H9 (cell line): ENCODE measurements around the gene FKRP. TPM values are rescaled to one million over a fixed set of nuclear protein-coding genes. Genes with fewer than 3 reads are reported as not detected.

Experiments
- DNase-seq: peaks from one replicate; pipeline ENCODE4 v3.0.0-alpha.2; 2017
- H2AFZ ChIP-seq: one replicate; pipeline ENCODE4 v1.6.1; 2013; ENCODE audit warnings: mild to moderate bottlenecking, low read length, control low read depth, moderate library complexity
- H2AK5ac ChIP-seq: 2 replicates; pipeline ENCODE4 v1.6.1; 2013; ENCODE audit warnings: low read length, control low read depth, mixed read lengths; ENCODE audit not compliant: insufficient read length
- H2BK120ac ChIP-seq: one replicate; pipeline ENCODE4 v1.6.1; 2013; ENCODE audit warnings: low read depth, mild to moderate bottlenecking, low read length, control low read depth, inconsistent platforms; ENCODE audit not compliant: poor library complexity, severe bottlenecking
- H2BK12ac ChIP-seq: 2 replicates; pipeline ENCODE4 v1.6.1; 2013; ENCODE audit warnings: low read length, control low read depth, mixed read lengths, low read depth; ENCODE audit not compliant: insufficient read length
- H2BK15ac ChIP-seq: 2 replicates; pipeline ENCODE4 v1.6.1; 2013; ENCODE audit warnings: low read depth, low read length, control low read depth
- H2BK20ac ChIP-seq: one replicate; pipeline ENCODE4 v1.6.1; 2013; ENCODE audit warnings: low read depth, mild to moderate bottlenecking, low read length, control low read depth, inconsistent platforms; ENCODE audit not compliant: poor library complexity, severe bottlenecking
- H2BK5ac ChIP-seq: 2 replicates; pipeline ENCODE4 v1.6.1; 2013; ENCODE audit warnings: low read length, control low read depth, mixed read lengths; ENCODE audit not compliant: insufficient read length
- H3K14ac ChIP-seq: 2 replicates; pipeline ENCODE4 v1.6.1; 2013; ENCODE audit warnings: low read length, control low read depth; ENCODE audit not compliant: insufficient read depth
- H3K18ac ChIP-seq: 2 replicates; pipeline ENCODE4 v1.6.1; 2013; ENCODE audit warnings: low read depth, mild to moderate bottlenecking, mixed read lengths, low read length, control low read depth; ENCODE audit not compliant: insufficient read length
- H3K23ac ChIP-seq: 2 replicates; pipeline ENCODE4 v1.6.1; 2013; ENCODE audit warnings: low read length, control low read depth, mixed read lengths, low read depth; ENCODE audit not compliant: insufficient read length
- H3K23me2 ChIP-seq: 2 replicates; pipeline ENCODE4 v1.6.1; 2013; ENCODE audit warnings: low read depth, mild to moderate bottlenecking, mixed read lengths, low read length, control low read depth; ENCODE audit not compliant: insufficient read length, poor library complexity, severe bottlenecking
- H3K27ac ChIP-seq: 2 replicates; pipeline ENCODE4 v1.5.1; 2013; ENCODE audit warnings: low read length, control low read depth, mixed read lengths, low read depth; ENCODE audit not compliant: insufficient read length
- H3K27me3 ChIP-seq: 2 replicates; pipeline ENCODE4 v1.6.1; 2013; ENCODE audit warnings: low read length, control low read depth, inconsistent platforms; ENCODE audit not compliant: insufficient read depth
- H3K4ac ChIP-seq: 2 replicates; pipeline ENCODE4 v1.6.1; 2013; ENCODE audit warnings: low read depth, mild to moderate bottlenecking, control low read depth, inconsistent platforms, low read length, moderate library complexity
- H3K4me1 ChIP-seq: 2 replicates; pipeline ENCODE4 v1.6.1; 2013; ENCODE audit warnings: low read length, control low read depth, inconsistent platforms; ENCODE audit not compliant: insufficient read depth
- H3K4me2 ChIP-seq: 2 replicates; pipeline ENCODE4 v1.6.1; 2013; ENCODE audit warnings: low read length, control low read depth, mixed read lengths; ENCODE audit not compliant: insufficient read length, insufficient read depth
- H3K56ac ChIP-seq: 2 replicates; pipeline ENCODE4 v1.6.1; 2013; ENCODE audit warnings: low read depth, mild to moderate bottlenecking, mixed read lengths, low read length, control low read depth; ENCODE audit not compliant: insufficient read length
- H3K79me1 ChIP-seq: 2 replicates; pipeline ENCODE4 v1.6.1; 2013; ENCODE audit warnings: low read depth, mild to moderate bottlenecking, moderate library complexity, low read length, control low read depth, inconsistent platforms; ENCODE audit not compliant: insufficient read depth, poor library complexity, severe bottlenecking
- H3K79me2 ChIP-seq: 2 replicates; pipeline ENCODE4 v1.6.1; 2013; ENCODE audit warnings: low read length, control low read depth, inconsistent platforms; ENCODE audit not compliant: insufficient read depth
- H3K9ac ChIP-seq: 2 replicates; pipeline ENCODE4 v1.6.1; 2013; ENCODE audit warnings: low read length, control low read depth, mixed read lengths; ENCODE audit not compliant: insufficient read length; ENCODE audit errors: extremely low read depth
- H3K9me3 ChIP-seq: one replicate; pipeline ENCODE4 v1.6.1; 2013; ENCODE audit warnings: low read depth, low read length, inconsistent platforms; ENCODE audit not compliant: control insufficient read depth
- H3T11ph ChIP-seq: one replicate; pipeline ENCODE4 v1.6.1; 2013; ENCODE audit warnings: mild to moderate bottlenecking, low read length, control low read depth, inconsistent platforms
- H4K20me1 ChIP-seq: one replicate; pipeline ENCODE4 v1.6.1; 2013; ENCODE audit not compliant: control insufficient read depth, insufficient read length, insufficient read depth
- H4K5ac ChIP-seq: 2 replicates; pipeline ENCODE4 v1.6.1; 2013; ENCODE audit warnings: low read depth, mild to moderate bottlenecking, mixed read lengths, low read length, control low read depth; ENCODE audit not compliant: insufficient read length
- H4K8ac ChIP-seq: replicated peaks from 2 replicates; pipeline ENCODE4 v1.6.1; 2013; ENCODE audit warnings: low read length, control low read depth, mixed read lengths, low read depth; ENCODE audit not compliant: insufficient read length
- H4K91ac ChIP-seq: 2 replicates; pipeline ENCODE4 v1.6.1; 2013; ENCODE audit warnings: low read depth, mild to moderate bottlenecking, moderate library complexity, mixed read lengths, low read length, control low read depth; ENCODE audit not compliant: insufficient read length
- H3K27ac Mint-ChIP-seq, 3 experiments: 2 replicates in 2 of 3; 3 replicates in 1 of 3; pipeline ENCODE4 v1.8.0; 2020 to 2021; ENCODE audit warnings: mixed read lengths in 3 of 3, mild to moderate bottlenecking in 1 of 3, moderate library complexity in 1 of 3
- H3K27me3 Mint-ChIP-seq: 2 replicates; pipeline ENCODE4 v1.8.0; 2021; ENCODE audit warnings: low read depth, mild to moderate bottlenecking, moderate library complexity, mixed read lengths
- H3K36me3 Mint-ChIP-seq, 3 experiments: 2 replicates in 2 of 3; 3 replicates in 1 of 3; pipeline ENCODE4 v1.8.0; 2020 to 2021; ENCODE audit warnings: low read depth in 3 of 3, mixed read lengths in 3 of 3; ENCODE audit not compliant: insufficient read depth in 1 of 3
- H3K4me1 Mint-ChIP-seq, 2 experiments: 2 replicates each; pipeline ENCODE4 v1.8.0; 2020; ENCODE audit warnings: mixed read lengths in 2 of 2
- H3K4me3 Mint-ChIP-seq, 2 experiments: 2 replicates in 1 of 2; 3 replicates in 1 of 2; pipeline ENCODE4 v1.8.0; 2020 to 2021; ENCODE audit warnings: mild to moderate bottlenecking in 2 of 2, mixed read lengths in 2 of 2, moderate library complexity in 1 of 2
- H3K9me3 Mint-ChIP-seq, 2 experiments: 2 replicates in 1 of 2; 3 replicates in 1 of 2; pipeline ENCODE4 v1.8.0; 2020; ENCODE audit warnings: mild to moderate bottlenecking in 2 of 2, mixed read lengths in 2 of 2, moderate library complexity in 1 of 2
- CTCF ChIP-seq: fragments of 200-600 bp; sonication (generic); conservative IDR thresholded peaks from 3 replicates; pipeline ENCODE4 v1.8.0; 2021; ENCODE audit warnings: antibody characterized with exemption, mild to moderate bottlenecking
- WGBS: extraction: QIAGEN DNeasy Blood & Tissue Kit; methylation state at CpG from one replicate; pipeline ENCODE4 v1.1.7; 2013; ENCODE audit warnings: missing lambda C conversion rate, low lambda C conversion rate, mixed read lengths; ENCODE audit not compliant: insufficient read length; ENCODE audit errors: extremely low coverage; 5-methylcytosine and 5-hydroxymethylcytosine counted together
- total RNA-seq: library from RNA; stranded (reverse); gene quantifications from 2 replicates; pipeline ENCODE4 v1.2.1, GENCODE V29; 2021

Gene FKRP
- total RNA-seq, 1 experiment from 2014 or later, result 42.2 TPM

DNA sequence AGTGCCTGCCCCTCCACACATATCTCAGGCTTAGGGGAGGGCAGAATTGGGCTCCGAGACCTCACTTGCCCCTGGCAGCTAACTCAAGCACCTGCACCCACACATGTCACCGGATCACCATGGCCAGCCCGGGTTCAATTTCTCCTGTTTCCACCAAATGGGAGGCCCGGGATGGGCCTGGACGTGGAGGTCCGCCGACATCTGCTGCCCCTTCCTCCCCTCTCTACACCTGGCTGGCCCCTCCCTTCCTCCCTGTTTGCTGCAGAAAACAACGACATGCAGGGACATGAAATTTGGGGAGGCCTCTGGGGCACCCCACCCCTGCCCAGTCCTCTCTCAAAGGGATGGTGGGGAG, 30.3 kb upstream of the FKRP start:
- no peak overlapping the region for H2AFZ ChIP-seq
- no peak overlapping the region for H2BK5ac ChIP-seq
- H4K20me1 ChIP-seq, result no peaks in the 10 kb centered on the region
- Mint-ChIP-seq H3K36me3 (peaks cover 3 to 18% (median 17%) of the 10 kb centered on the region in 3 experiments; a peak in 6 of 7 replicates), H3K27me3 (no peaks in the 10 kb centered on the region), H3K4me3 (peak overlapping the region; percentile 91 to 97), H3K4me1 (peaks cover 23 to 28% of the 10 kb centered on the region in 2 experiments), H3K9me3 (no peaks in the 10 kb centered on the region), H3K27ac (peak overlapping the region in 1 of 3 experiments; percentile 58; a peak in 2 of 7 replicates)
- no peak overlapping the region for H3K14ac ChIP-seq
- no peaks in the 10 kb centered on the region for H3K9me3 ChIP-seq
- peak overlapping the region; percentile 86 for H3K4me2 ChIP-seq
- H3K79me2 ChIP-seq, result no peaks in the 10 kb centered on the region; the same call in 1 of the 2 replicates
- no peak overlapping the region for H4K5ac ChIP-seq
- H3K4me1 ChIP-seq, result no peaks in the 10 kb centered on the region; the same call in 1 of the 2 replicates
- peaks cover 3% of the 10 kb centered on the region for H3K79me1 ChIP-seq
- whole genome bisulfite sequencing, result no CpG with 5 or more reads among the region's 8 CpGs
- H3K18ac ChIP-seq, result no peak overlapping the region
- H3K4ac ChIP-seq, result no peak overlapping the region
- no peak overlapping the region for H3K56ac ChIP-seq
- no peak overlapping the region for H2BK15ac ChIP-seq
- no peak overlapping the region for H3K23ac ChIP-seq
- H3K9ac ChIP-seq, result peak overlapping the region; percentile 42
- TF ChIP-seq CTCF, result no peak
- H4K91ac ChIP-seq, result no peak overlapping the region
- H3K27ac ChIP-seq, result no peak overlapping the region
- H3K23me2 ChIP-seq, result peaks cover 15% of the 10 kb centered on the region
- H3K27me3 ChIP-seq, result no peaks in the 10 kb centered on the region
- H2AK5ac ChIP-seq, result no peak overlapping the region
- no peak overlapping the region for H2BK20ac ChIP-seq
- no peak overlapping the region for H3T11ph ChIP-seq
- no peak for DNase-seq
- no peak overlapping the region for H2BK12ac ChIP-seq
- no peak overlapping the region for H2BK120ac ChIP-seq
- no peak overlapping the region for H4K8ac ChIP-seq
